GM23248 (cell line): Measurements from ENCODE around the gene CD6. TPM values are rescaled to one million over a fixed set of nuclear protein-coding genes. Genes with fewer than 3 reads are reported as not detected.

Source experiments
- DNase-seq: peaks from one replicate; pipeline ENCODE4 v3.0.0-alpha.2; 2015
- H2AFZ ChIP-seq: fragments of 200-600 bp; sonication (generic); 2 replicates; pipeline ENCODE4 v1.6.1; 2016; ENCODE audit warnings: antibody characterized with exemption
- H3F3A ChIP-seq: fragments of 200-600 bp; sonication (generic); 2 replicates; pipeline ENCODE4 v1.6.1; 2016; ENCODE audit warnings: mild to moderate bottlenecking, antibody characterized with exemption, mixed run types; ENCODE audit not compliant: insufficient read depth
- H3K27ac ChIP-seq: fragments of 200-600 bp; sonication (generic); 2 replicates; pipeline ENCODE4 v1.5.1; 2016; ENCODE audit warnings: mild to moderate bottlenecking
- H3K27me3 ChIP-seq: fragments of 200-600 bp; sonication (generic); replicated peaks from 2 replicates; pipeline ENCODE4 v1.6.1; 2016; ENCODE audit warnings: mild to moderate bottlenecking; ENCODE audit not compliant: insufficient read depth
- H3K36me3 ChIP-seq: fragments of 200-600 bp; sonication (generic); 2 replicates; pipeline ENCODE4 v1.6.1; 2016; ENCODE audit warnings: low read depth, mild to moderate bottlenecking
- H3K4me1 ChIP-seq: fragments of 200-600 bp; sonication (generic); 2 replicates; pipeline ENCODE4 v1.6.1; 2016; ENCODE audit warnings: mild to moderate bottlenecking; ENCODE audit not compliant: insufficient read depth
- H3K4me2 ChIP-seq: fragments of 200-600 bp; sonication (generic); one replicate; pipeline ENCODE4 v1.6.1; 2016; ENCODE audit warnings: mild to moderate bottlenecking; ENCODE audit not compliant: unreplicated experiment
- H3K4me3 ChIP-seq: fragments of 200-600 bp; sonication (generic); 2 replicates; pipeline ENCODE4 v1.5.1; 2016; ENCODE audit warnings: mild to moderate bottlenecking
- H3K79me2 ChIP-seq: fragments of 200-600 bp; sonication (generic); 2 replicates; pipeline ENCODE4 v1.6.1; 2016; ENCODE audit warnings: mild to moderate bottlenecking; ENCODE audit not compliant: insufficient read depth
- H3K9ac ChIP-seq: fragments of 200-600 bp; sonication (generic); 2 replicates; pipeline ENCODE4 v1.6.1; 2016; ENCODE audit warnings: mild to moderate bottlenecking
- H3K9me2 ChIP-seq: fragments of 200-600 bp; sonication (generic); 2 replicates; pipeline ENCODE4 v1.6.1; 2016; ENCODE audit warnings: mixed run types, mild to moderate bottlenecking, moderate library complexity; ENCODE audit not compliant: insufficient read depth
- H3K9me3 ChIP-seq: fragments of 200-600 bp; sonication (generic); one replicate; pipeline ENCODE4 v1.6.1; 2017; ENCODE audit warnings: low read depth
- H4K20me1 ChIP-seq: fragments of 200-600 bp; sonication (generic); 2 replicates; pipeline ENCODE4 v1.6.0; 2016; ENCODE audit not compliant: insufficient read depth
- EZH2 ChIP-seq: fragments of 200-600 bp; sonication (generic); IDR thresholded peaks from 2 replicates; pipeline ENCODE4 v1.6.1; 2018; ENCODE audit warnings: antibody characterized with exemption, mild to moderate bottlenecking; ENCODE audit not compliant: insufficient read depth, poor library complexity, severe bottlenecking
- EZH2phosphoT487 ChIP-seq: fragments of 200-600 bp; sonication (generic); IDR thresholded peaks from 2 replicates; pipeline ENCODE4 v1.6.1; 2018; ENCODE audit warnings: antibody characterized with exemption, moderate library complexity, mild to moderate bottlenecking, low read depth; ENCODE audit not compliant: insufficient read depth
- WGBS, 2 experiments: methylation state at CpG; one replicate each; pipeline ENCODE4 v1.1.6; 2015 to 2017; ENCODE audit warnings: low lambda C conversion rate in 2 of 2, low coverage in 1 of 2; ENCODE audit errors: missing lambda C conversion rate in 2 of 2; 5-methylcytosine and 5-hydroxymethylcytosine counted together
- in situ Hi-C: fragments of 300-500 bp; cut with MboI; formaldehyde crosslinking; loops from 2 replicates; pipeline ENCODE4 v1.15.0; 2020
- polyA plus RNA-seq: library from polyadenylated mRNA; unstranded; fragments of >200 nt; fragmentation: Nextera tagmentation; extraction: Ambion mirVana; gene quantifications from 2 replicates; pipeline ENCODE4 v1.2.1, GENCODE V29; 2016
- total RNA-seq: library from RNA; depleted of rRNA; stranded (reverse); fragments of >200 nt; shearing (Covaris generic); gene quantifications from 2 replicates; pipeline ENCODE4 v1.2.3, GENCODE V29; 2014

CD6 gene
- total and polyA plus RNA-seq, 2 experiments from 2014 or later = not detected

- no peak overlapping the region for H3K9ac ChIP-seq
- H4K20me1 ChIP-seq = no peaks in the 10 kb centered on the region
- no peak overlapping the region for H3K4me3 ChIP-seq
- in situ Hi-C loops = no loop called here
- no peaks in the 10 kb centered on the region for H3K79me2 ChIP-seq
- no peak overlapping the region for H3K4me2 ChIP-seq
- no peak overlapping the region for H3K27ac ChIP-seq
- no peaks in the 10 kb centered on the region for H3K9me3 ChIP-seq
- peaks cover 7% of the 10 kb centered on the region; the same call in 1 of the 2 replicates for H3K27me3 ChIP-seq
- 63 to 64% methylated on average over 19 of the region's 19 CpGs for WGBS, 2 experiments
- DNase-seq = no peak
- no peak for TF ChIP-seq EZH2phosphoT487
- no peak for TF ChIP-seq EZH2
- no peaks in the 10 kb centered on the region for H3F3A ChIP-seq
- H2AFZ ChIP-seq = no peak overlapping the region
- H3K36me3 ChIP-seq = no peaks in the 10 kb centered on the region
- H3K4me1 ChIP-seq = peaks cover 1% of the 10 kb centered on the region; the same call in 1 of the 2 replicates
- no peaks in the 10 kb centered on the region for H3K9me2 ChIP-seq
Observed at GRCh38 chr11:61065955-61066638, 94.6 kb downstream of the CD6 start.

- Histone ChIP-seq H2AFZ (no peak overlapping the region), H4K20me1 (no peaks in the 10 kb centered on the region), H3F3A (no peaks in the 10 kb centered on the region), H3K4me1 (no peaks in the 10 kb centered on the region), H3K79me2 (no peaks in the 10 kb centered on the region), H3K4me3 (no peak overlapping the region), H3K36me3 (no peaks in the 10 kb centered on the region), H3K9ac (no peak overlapping the region), H3K27me3 (peaks cover 7% of the 10 kb centered on the region; the same call in 1 of the 2 replicates), H3K4me2 (no peak overlapping the region), H3K27ac (no peak overlapping the region), H3K9me2 (no peaks in the 10 kb centered on the region), H3K9me3 (no peaks in the 10 kb centered on the region)
- DNase-seq = no peak
- TF ChIP-seq EZH2 (no peak), EZH2phosphoT487 (no peak)
- 60 to 64% methylated on average over 8 of the region's 8 CpGs for WGBS, 2 experiments
- in situ Hi-C loops = no loop called here
Observed at GRCh38 chr11:61066645-61067044, 95.2 kb downstream of the CD6 start.

- in situ Hi-C loops = no loop called here
- H3K4me1 ChIP-seq = no peaks in the 10 kb centered on the region
- H3K27ac ChIP-seq = no peak overlapping the region
- DNase-seq = no peak
- H3K27me3 ChIP-seq = peaks cover 7% of the 10 kb centered on the region; the same call in 1 of the 2 replicates
- no peak overlapping the region for H2AFZ ChIP-seq
- no peaks in the 10 kb centered on the region for H4K20me1 ChIP-seq
- H3K9me3 ChIP-seq = no peaks in the 10 kb centered on the region
- no peak overlapping the region for H3K4me2 ChIP-seq
- no peaks in the 10 kb centered on the region for H3K79me2 ChIP-seq
- no peaks in the 10 kb centered on the region for H3K36me3 ChIP-seq
- no peaks in the 10 kb centered on the region for H3K9me2 ChIP-seq
- 43 to 57% methylated on average over 9 to 14 of the region's 14 CpGs for WGBS, 2 experiments
- no peaks in the 10 kb centered on the region for H3F3A ChIP-seq
- H3K9ac ChIP-seq = no peak overlapping the region
- TF ChIP-seq EZH2 (no peak), EZH2phosphoT487 (no peak)
- H3K4me3 ChIP-seq = no peak overlapping the region
Observed at GRCh38 chr11:61067782-61068446, 96.4 kb downstream of the CD6 start.

GRCh38 chr11:61068581-61068980 lies 97.1 kb downstream of the CD6 start:
- 54 to 57% methylated on average over 9 of the region's 9 CpGs for WGBS, 2 experiments
- Histone ChIP-seq H3K27ac (no peak overlapping the region), H3K79me2 (no peaks in the 10 kb centered on the region)

More at GRCh38 chr11:61068581-61068980, 97.1 kb downstream of the CD6 start:
- TF ChIP-seq EZH2 = no peak
- no peaks in the 10 kb centered on the region for H3K9me2 ChIP-seq
- no peak overlapping the region for H3K4me2 ChIP-seq
- no peak for DNase-seq
- in situ Hi-C loops = no loop called here
- H3F3A ChIP-seq = no peaks in the 10 kb centered on the region
- no peak overlapping the region for H2AFZ ChIP-seq
- no peaks in the 10 kb centered on the region for H3K36me3 ChIP-seq
- H3K9ac ChIP-seq = no peak overlapping the region
- no peaks in the 10 kb centered on the region for H3K9me3 ChIP-seq
- no peaks in the 10 kb centered on the region for H4K20me1 ChIP-seq
- no peak overlapping the region for H3K4me3 ChIP-seq
- no peaks in the 10 kb centered on the region for H3K4me1 ChIP-seq
- H3K27me3 ChIP-seq = peaks cover 7% of the 10 kb centered on the region; the same call in 1 of the 2 replicates
